Measurements from ENCODE around the gene FUT8. TPM values are rescaled to one million over a fixed set of nuclear protein-coding genes. Genes with fewer than 3 reads are reported as not detected.

The FUT8 gene
- total and polyA plus RNA-seq, 2 of the 8 experiments (the other 6 are each of a cell fraction or from before 2014, with no cell fraction given), result 10.5 to 25.1 TPM

DNA sequence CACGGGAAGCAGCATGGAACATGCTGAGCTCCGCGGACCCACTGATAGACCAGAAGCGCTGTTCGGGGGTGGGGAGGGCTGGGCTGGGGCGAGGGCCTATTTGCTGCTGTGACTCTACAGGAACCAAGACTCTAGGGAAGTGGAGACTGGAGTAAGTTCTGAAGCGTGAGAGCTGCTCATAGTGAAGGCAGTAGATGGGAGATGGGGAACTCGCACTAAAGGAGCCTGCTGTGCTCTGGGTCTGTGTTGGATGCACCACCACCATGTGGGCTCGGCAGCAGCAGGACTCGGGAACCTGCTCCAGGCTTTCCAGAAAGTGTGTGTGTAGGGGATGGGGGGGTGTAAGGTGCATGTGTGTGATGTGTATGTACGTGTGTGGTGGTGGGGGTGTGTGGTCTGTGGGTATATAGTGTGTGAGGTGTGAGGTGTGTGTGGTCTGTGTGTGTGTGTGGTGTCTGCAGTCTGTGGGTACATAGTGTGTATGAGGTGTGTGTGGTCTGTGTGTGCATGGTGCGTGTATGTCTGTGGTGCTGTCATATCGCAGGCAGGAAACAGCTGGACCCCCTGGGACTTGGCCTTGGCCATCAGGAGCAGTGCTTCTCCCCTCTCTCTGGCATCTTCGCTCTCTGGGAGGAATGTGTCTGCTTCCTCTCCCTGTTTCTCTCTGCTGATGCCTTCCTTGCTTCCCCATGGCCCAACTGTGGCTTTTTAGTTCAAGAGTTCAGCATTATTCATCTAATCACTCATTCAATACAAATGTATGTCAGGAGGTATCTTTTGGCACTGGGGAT, 378.9 kb downstream of the FUT8 start:
- Histone ChIP-seq H3K9me3 (ENCODE audit: insufficient read depth in 2 of 2, low read depth in 1 of 2, low read length in 1 of 2) (no peaks in the 10 kb centered on the region), H3K23ac (ENCODE audit: insufficient read length) (no peak overlapping the region), H4K8ac (ENCODE audit: extremely low read depth, insufficient read depth, low read length) (peak overlapping the region; percentile 39; the same call in 1 of the 2 replicates), H4K20me1 (replicated peaks in 1 of 2; ENCODE audit: control insufficient read depth in 1 of 2, insufficient read depth in 2 of 2, low read length in 2 of 2) (peaks cover 0 to 2% of the 10 kb centered on the region in 2 experiments), H3K79me1 (ENCODE audit: low read depth, low read length) (no peaks in the 10 kb centered on the region), H3K4me3 (ENCODE audit: extremely low read depth in 1 of 4, insufficient read depth in 2 of 4, low read depth in 3 of 4, low read length in 4 of 4) (no peak overlapping the region), H2AFZ (ENCODE audit: low read length) (no peak overlapping the region; the same call in 1 of the 2 replicates), H2BK120ac (replicated peaks; ENCODE audit: low read depth, low read length) (no peak overlapping the region), H3K36me3 (ENCODE audit: control insufficient read depth in 2 of 4, insufficient read depth in 4 of 4, low read length in 3 of 4) (no peaks in the 10 kb centered on the region), H3K9ac (replicated peaks in 1 of 4; ENCODE audit: extremely low read depth in 1 of 4, low read depth in 3 of 4, low read length in 3 of 4) (no peak overlapping the region), H3K14ac (ENCODE audit: insufficient read length) (no peak overlapping the region), H3K4me1 (replicated peaks in 1 of 4; ENCODE audit: control insufficient read depth in 3 of 4, insufficient read depth in 4 of 4, low read length in 3 of 4) (peaks cover 0 to 3% (median 0%) of the 10 kb centered on the region in 4 experiments; a peak in 4 of 7 replicates), H4K91ac (replicated peaks; ENCODE audit: insufficient read length, low read length) (no peak overlapping the region), H3K23me2 (ENCODE audit: low read depth, low read length) (peaks cover 3% of the 10 kb centered on the region; the same call in 1 of the 2 replicates), H4K5ac (ENCODE audit: insufficient read length, low read depth, low read length) (no peak overlapping the region), H3K79me2 (ENCODE audit: control insufficient read depth in 1 of 2, insufficient read depth in 2 of 2, low read length in 2 of 2) (no peaks in the 10 kb centered on the region), H2BK15ac (ENCODE audit: low read length) (0 out of 2 replicates have a peak overlapping the region, but pooled peaks have one; percentile 53), H3K4me2 (ENCODE audit: insufficient read depth in 1 of 2, low read depth in 2 of 2, low read length in 2 of 2) (no peak overlapping the region), H2BK12ac (ENCODE audit: low read depth, low read length) (no peak overlapping the region), H3K4ac (replicated peaks; ENCODE audit: insufficient read length, low read depth, low read length) (peak overlapping the region; percentile 19), H3K18ac (ENCODE audit: extremely low read depth, low read length) (no peak overlapping the region), H3K27ac (ENCODE audit: low read depth, low read length) (no peak overlapping the region), H2BK20ac (ENCODE audit: low read length) (no peak overlapping the region), H2BK5ac (ENCODE audit: low read depth, low read length) (no peak overlapping the region), H3K27me3 (replicated peaks in 1 of 4; ENCODE audit: control insufficient read depth in 3 of 4, extremely low read depth in 1 of 4, insufficient read depth in 3 of 4, low read length in 3 of 4) (no peaks in the 10 kb centered on the region), H3K56ac (replicated peaks; ENCODE audit: insufficient read length, low read depth, low read length) (peak overlapping the region; percentile 80), H2AK5ac (ENCODE audit: low read depth, low read length) (no peak overlapping the region)
- WGBS, 2 experiments (ENCODE audit: extremely low coverage in 1 of 2, insufficient coverage in 1 of 2, insufficient read length in 1 of 2, insufficient replicate concordance in 2 of 2, low coverage in 1 of 2, low lambda C conversion rate in 2 of 2, missing lambda C conversion rate in 1 of 2), result 90% methylated on average over 13 of the region's 14 CpGs; no CpG with 5 or more reads in 1 of the 2 experiments
- no peak for FAIRE-seq
- TF ChIP-seq, protein P1, sequence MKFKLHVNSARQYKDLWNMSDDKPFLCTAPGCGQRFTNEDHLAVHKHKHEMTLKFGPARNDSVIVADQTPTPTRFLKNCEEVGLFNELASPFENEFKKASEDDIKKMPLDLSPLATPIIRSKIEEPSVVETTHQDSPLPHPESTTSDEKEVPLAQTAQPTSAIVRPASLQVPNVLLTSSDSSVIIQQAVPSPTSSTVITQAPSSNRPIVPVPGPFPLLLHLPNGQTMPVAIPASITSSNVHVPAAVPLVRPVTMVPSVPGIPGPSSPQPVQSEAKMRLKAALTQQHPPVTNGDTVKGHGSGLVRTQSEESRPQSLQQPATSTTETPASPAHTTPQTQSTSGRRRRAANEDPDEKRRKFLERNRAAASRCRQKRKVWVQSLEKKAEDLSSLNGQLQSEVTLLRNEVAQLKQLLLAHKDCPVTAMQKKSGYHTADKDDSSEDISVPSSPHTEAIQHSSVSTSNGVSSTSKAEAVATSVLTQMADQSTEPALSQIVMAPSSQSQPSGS (IDR thresholded peaks at IDR 0.05; ENCODE audit: low read length), result no peak
- TF ChIP-seq SAP30 (IDR thresholded peaks at IDR 0.05; ENCODE audit: insufficient read depth, insufficient replicate concordance, low read length) (no peak), EGR1 (IDR thresholded peaks at IDR 0.05; ENCODE audit: borderline replicate concordance, low read depth, low read length) (no peak), EZH2 (IDR thresholded peaks at IDR 0.05; ENCODE audit: low read depth, low read length, severe bottlenecking) (no peak), SIRT6 (IDR thresholded peaks at IDR 0.05; ENCODE audit: low read length) (no peak), BRCA1 (IDR thresholded peaks at IDR 0.05; ENCODE audit: low read depth, low read length) (no peak), CHD2 (IDR thresholded peaks at IDR 0.05; ENCODE audit: low read length) (no peak), HDAC2 (IDR thresholded peaks at IDR 0.05; ENCODE audit: borderline replicate concordance in 1 of 2, low read depth in 2 of 2, low read length in 2 of 2) (no peak)
- no peak for DNase-seq (ENCODE audit: low read depth in 1 of 2, low spot score in 2 of 2)
- POLR2A ChIA-PET (ENCODE audit: partially characterized antibody), result no interaction called here
- CTCF ChIA-PET (ENCODE audit: partially characterized antibody), result interaction anchor here (0.6 to 4.6 kb wide), 14 partner anchors 9 to 627 kb away, joined by 3 to 20 read pairs (median 4); no protein-coding TSS in a partner anchor

All from H1 (cell line).